Renal cortical epithelial cell (primary cell): Measurements from ENCODE around the gene HOXD3. TPM values are rescaled to one million over a fixed set of nuclear protein-coding genes. Genes with fewer than 3 reads are reported as not detected.

ENCODE experiments used
- DNase-seq: peaks from one replicate; pipeline ENCODE4 v3.0.0-alpha.2; 2011; ENCODE audit warnings: low read depth
- total RNA-seq: library from RNA; depleted of rRNA; stranded (reverse); fragments of >200 nt; gene quantifications from 2 replicates; pipeline ENCODE4 v1.2.3, GENCODE V29; 2014

The HOXD3 gene
- total RNA-seq, 1 donor from 2014 or later, result 26.9 TPM

- DNase-seq, result no peak
Observed at GRCh38 chr2:176121190-176122051, 35.7 kb upstream of the HOXD3 start.

DNA sequence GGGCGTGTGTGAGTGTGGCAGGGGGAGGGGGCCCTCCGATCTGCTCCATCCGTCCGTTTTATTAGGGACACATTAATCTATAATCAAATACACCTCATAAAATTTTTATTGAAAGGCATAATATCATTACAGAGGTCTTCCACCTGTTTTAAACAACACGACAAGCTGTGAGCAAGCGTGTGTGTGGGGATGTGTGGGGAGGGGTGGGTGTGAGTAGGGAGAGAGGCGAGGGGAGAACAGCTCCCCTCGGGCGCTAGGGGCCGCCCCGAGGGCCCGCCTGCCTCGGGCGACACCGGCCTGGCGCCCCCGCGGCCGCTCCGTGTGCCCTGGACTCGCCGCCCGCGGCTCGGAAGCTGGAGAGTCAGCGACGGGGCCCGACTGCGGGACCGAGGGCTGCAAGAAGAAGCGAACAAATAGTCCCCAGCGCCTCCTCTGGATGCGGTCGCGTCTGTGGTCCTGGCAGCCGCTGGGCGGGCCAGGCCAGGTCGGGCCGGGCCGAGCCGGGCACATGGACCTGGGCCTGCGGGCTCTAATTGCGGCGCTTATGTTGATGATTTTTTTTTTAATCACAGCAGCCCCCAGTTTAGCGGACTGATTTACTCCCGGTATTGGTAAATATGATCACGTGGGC lies 34.9 kb upstream of the HOXD3 start:
- no peak for DNase-seq

GRCh38 chr2:176122683-176123410 lies 34.3 kb upstream of the HOXD3 start, which contains the start of gene HOXD9:
Gene HOXD9, plus strand, starts transcription at chr2:176122719. Its CDS starts 50 bp downstream, at chr2:176122769.
- no peak for DNase-seq

GRCh38 chr2:176123411-176124109 lies 33.5 kb upstream of the HOXD3 start:
- DNase-seq, result no peak

DNA sequence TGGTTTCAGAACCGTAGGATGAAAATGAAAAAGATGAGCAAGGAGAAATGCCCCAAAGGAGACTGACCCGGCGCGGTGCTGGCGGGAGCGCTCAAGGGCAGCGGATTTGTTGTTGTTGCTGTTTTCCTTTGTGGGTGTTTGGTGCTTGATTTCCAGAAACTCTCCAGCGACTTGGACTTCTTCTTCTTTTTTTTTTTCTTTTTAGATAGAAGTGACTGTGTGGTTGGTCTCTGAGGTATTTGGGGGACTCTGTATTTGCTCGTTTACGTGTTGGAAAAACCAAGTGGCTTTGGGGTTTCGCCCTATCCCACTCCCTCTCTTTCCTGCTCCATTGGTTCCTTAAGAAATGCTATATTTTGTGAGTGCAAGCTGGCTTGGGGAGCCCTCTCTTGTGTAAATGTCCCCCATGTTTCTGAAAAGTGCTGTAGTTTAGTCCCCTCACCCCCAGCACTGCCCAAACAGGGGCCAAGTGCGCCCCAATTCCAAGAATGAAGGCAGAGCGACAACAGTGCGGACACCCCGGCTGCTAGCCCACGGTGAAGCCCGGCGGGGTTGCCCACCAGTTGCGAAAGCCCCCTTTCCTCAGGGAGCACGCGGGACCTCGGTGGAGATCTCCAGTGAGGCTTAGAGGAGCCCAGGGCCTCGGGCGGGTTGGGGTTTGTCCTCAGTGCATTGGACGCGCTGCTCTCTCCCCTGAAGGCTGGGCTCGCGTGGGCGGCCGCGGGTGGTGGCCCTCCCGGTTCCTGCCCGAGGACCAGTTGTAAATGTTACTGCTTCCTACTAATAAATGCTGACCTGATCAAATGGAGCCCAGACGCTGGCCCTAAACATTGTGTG lies 32.8 kb upstream of the HOXD3 start:
- no peak for DNase-seq

DNA sequence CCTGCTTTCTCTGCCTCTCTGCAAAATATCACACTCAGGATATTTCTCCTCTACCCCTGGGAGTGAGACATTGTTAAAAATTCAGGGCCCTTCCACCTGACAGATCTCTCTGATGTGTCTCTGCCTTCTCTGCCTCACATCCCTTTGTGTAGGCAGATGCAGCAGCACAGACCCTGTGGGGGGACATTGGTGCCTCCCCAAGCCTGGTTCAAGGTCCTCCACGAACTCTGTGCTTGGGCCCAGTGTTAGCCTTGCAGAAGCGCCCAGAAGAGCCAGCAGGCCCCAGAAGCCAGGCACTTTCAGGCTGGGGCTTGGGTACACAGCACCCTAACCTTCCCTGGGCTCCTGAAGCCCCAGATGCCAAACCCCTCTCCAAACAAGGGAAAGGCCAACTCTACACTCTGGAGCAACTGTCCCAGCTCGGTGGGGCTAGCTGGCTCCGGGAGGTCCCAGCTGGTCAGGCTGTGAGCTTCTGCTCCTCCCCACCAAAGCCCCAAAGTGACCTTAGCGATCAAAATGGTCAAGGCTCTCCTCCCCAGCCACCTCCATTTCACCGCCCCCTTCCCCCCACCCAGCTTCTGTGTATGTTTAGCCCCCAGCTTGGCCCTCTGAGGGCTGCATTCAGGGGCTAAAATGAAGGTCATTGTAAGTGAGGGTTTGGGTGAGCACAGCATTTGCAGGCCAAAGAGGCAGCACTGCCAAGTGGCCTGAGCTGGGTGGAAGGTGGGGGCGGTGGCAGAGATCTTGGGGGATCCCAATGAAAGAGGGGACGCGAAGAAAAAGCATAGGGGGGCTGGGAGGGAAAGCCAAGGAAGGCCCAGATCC lies 31.9 kb upstream of the HOXD3 start:
- DNase-seq, result no peak

DNA sequence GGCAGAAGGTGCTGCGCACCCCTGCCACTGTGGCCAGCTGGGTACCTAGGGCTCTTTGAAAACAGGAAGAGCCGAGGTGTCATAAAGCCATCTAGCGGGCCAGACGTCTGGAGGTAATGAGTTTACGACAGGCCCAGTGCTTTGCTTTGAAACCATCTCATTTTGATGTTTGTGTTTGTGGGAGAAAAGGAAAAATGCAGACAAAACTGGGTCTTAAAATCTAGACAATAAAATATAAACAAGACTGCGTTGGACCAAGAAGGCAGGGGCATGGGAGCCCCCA lies 31.4 kb upstream of the HOXD3 start:
- DNase-seq, result no peak

- no peak for DNase-seq
Observed at GRCh38 chr2:176126929-176127773, 30.0 kb upstream of the HOXD3 start.

GRCh38 chr2:176127774-176128072 lies 29.4 kb upstream of the HOXD3 start:
- no peak for DNase-seq

DNA sequence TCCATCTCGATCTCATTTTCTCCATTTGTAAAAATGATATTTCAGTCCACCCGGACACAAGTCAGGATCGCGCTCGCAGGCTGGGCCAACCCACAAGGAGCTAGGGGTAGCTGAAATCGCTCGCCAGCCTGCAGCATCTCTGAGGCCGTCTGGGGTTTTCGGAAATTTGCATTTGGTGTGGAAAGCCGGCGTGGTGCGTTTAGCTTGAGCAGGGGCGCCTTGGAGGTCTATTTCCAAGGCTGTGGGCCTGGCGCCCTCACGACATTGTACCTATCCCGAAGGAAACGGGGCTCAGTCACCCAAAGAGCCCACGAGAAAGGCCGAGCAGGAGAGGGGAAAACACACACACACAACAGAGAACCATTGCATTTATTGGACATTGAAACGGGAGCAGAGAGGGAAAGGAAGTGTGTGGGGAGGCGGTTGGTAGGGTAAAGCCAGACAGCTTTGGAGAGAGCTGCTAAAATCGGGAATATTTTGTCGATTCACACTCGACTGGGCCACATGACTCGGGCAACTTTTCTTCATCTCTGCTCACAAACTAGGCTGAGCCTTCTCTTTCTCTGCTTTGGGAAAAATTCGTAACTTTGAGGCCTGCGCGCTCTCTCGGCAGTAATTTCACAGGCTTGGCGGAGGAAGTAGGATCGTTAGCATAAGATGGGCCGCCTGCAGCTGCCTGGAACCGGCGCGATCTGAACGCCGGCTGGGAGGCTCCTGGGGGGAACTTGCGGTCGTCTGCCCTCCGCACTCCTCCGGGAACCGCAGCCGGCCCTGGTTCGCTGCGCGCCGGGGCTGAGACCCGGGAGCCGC lies 28.7 kb upstream of the HOXD3 start:
- DNase-seq, result no peak

DNA sequence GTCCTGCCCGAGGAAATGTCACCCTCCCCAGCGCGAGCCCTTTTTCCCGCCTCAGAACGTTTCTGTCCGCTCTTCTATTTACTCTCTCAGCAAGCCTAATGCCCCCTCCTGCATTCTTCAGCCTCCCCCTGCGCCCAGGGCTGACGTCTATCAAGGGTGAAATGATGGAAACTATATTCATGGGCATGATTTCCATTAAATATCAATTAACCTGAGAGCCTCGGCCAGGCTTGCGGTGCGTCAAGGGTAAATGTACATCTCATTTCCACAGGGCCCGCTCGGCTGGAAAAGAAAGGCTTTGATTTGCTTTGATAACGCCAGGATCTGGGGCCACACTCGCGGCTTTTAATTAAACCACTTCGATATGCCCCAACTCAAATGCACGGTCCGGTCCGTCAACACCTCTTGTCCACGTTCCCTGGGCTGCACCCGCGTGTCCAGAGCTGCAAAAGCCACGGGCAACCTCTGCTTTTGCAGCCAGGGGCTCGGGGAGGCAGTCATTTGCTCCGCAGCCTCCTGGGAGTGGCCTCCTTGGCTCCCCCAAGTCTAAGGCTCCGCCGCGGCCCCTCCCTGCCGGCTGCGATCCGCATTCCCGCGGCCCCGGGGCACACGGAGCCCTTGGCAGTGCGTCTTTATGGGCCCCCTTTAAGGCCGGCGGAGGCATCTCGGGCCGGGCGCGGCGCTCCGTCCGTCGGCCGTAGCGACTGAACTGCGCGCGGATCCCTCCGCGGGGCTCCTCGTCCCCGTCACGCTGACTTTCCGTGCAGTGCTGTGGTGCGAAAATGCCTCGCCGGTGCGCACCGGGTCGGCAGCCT lies 27.9 kb upstream of the HOXD3 start, which contains the start of gene HOXD8:
Gene HOXD8, plus strand, starts transcription at position 724 of the 815 bp plus-strand sequence. CDS start 662 bp downstream, outside the sequence.
- peak; percentile 85 for DNase-seq

GRCh38 chr2:176129813-176130146 lies 27.3 kb upstream of the HOXD3 start:
- DNase-seq, result no peak

DNA sequence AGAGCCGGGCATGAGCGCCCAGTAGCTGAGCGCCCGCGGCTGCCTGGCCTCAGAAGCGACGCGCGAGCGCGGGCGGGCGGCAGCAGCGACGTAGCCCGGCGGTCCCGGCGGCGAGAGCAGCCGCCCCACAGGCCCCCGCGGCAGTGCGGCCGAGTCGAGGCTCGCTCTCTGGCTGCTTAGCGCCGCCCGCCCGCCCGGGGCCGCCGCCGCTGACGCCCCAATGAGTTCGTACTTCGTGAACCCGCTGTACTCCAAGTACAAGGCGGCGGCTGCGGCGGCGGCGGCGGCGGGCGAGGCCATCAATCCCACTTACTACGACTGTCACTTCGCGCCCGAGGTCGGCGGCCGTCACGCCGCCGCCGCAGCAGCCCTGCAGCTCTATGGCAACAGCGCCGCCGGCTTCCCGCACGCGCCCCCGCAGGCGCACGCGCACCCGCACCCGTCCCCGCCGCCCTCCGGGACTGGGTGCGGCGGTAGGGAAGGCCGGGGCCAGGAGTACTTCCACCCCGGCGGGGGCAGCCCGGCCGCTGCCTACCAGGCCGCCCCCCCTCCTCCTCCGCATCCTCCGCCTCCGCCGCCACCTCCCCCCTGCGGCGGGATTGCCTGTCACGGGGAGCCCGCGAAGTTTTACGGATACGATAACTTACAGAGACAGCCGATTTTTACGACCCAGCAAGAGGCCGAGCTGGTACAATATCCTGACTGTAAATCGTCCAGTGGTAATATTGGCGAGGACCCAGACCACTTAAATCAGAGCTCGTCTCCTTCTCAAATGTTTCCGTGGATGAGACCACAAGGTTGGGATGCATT lies 26.8 kb upstream of the HOXD3 start:
- DNase-seq, result no peak

- no peak for DNase-seq
Observed at GRCh38 chr2:176130957-176131847, 25.9 kb upstream of the HOXD3 start.

GRCh38 chr2:176131848-176132158 lies 25.3 kb upstream of the HOXD3 start:
- DNase-seq, result no peak
